Testis (tissue), 3 donors: ENCODE measurements around the gene NUFIP1. TPM values are rescaled to one million over a fixed set of nuclear protein-coding genes. Genes with fewer than 3 reads are reported as not detected.
A peak's percentile ranks its signal among the peaks of the same experiment; 100 is the strongest.

ENCODE experiments used
- DNase-seq: peaks from one replicate; pipeline ENCODE4 v3.0.0-alpha.2; 2019
- H3K27ac ChIP-seq, 2 donors: fragments of 200-600 bp; sonication (generic); one replicate each; pipeline ENCODE4 v1.5.1; 2019
- H3K27me3 ChIP-seq: fragments of 200-600 bp; sonication (generic); one replicate; pipeline ENCODE4 v1.5.1; 2019
- H3K36me3 ChIP-seq: fragments of 200-600 bp; sonication (generic); one replicate; pipeline ENCODE4 v1.5.1; 2017; ENCODE audit warnings: low read depth; ENCODE audit errors: missing control alignments
- H3K4me1 ChIP-seq: fragments of 200-600 bp; sonication (generic); one replicate; pipeline ENCODE4 v1.5.1; 2019
- H3K4me3 ChIP-seq, 2 donors: fragments of 200-600 bp; sonication (generic); one replicate each; pipeline ENCODE4 v1.5.1; 2017 to 2019
- H3K9me3 ChIP-seq: fragments of 200-600 bp; sonication (generic); one replicate; pipeline ENCODE4 v1.5.1; 2017
- CTCF ChIP-seq, 3 experiments: fragments of 450-650 bp in 2 of 3; fragments of 200-600 bp in 1 of 3; sonication (generic) in 1 of 3; IDR thresholded peaks; one replicate each; pipeline ENCODE4 v1.5.1; 2016 to 2019; ENCODE audit warnings: antibody characterized with exemption in 3 of 3, mild to moderate bottlenecking in 2 of 3, moderate library complexity in 1 of 3
- POLR2A ChIP-seq: fragments of 450-650 bp; IDR thresholded peaks from one replicate; pipeline ENCODE4 v1.6.1; 2017; ENCODE audit warnings: antibody characterized with exemption, mild to moderate bottlenecking, moderate library complexity
- WGBS, 2 donors: methylation state at CpG; one replicate each; pipeline ENCODE4 v1.1.5; 2018; 5-methylcytosine and 5-hydroxymethylcytosine counted together
- intact Hi-C: fragments of 100-400 bp; cut with DNase I; formaldehyde crosslinking; loops from one replicate; pipeline ENCODE4 v1.15.1; 2023; ENCODE audit warnings: low total_unique reads
- polyA plus RNA-seq: library from polyadenylated mRNA; stranded (reverse); fragments of 350-450 nt; fragmentation: Illumina TruSeq; extraction: RNeasy Lipid Tissue Mini Kit (QIAGEN cat#74804); gene quantifications from one replicate; pipeline ENCODE4 v1.2.3, GENCODE V29; 2014; ENCODE audit warnings: low read depth, low replicate concordance; ENCODE audit not compliant: insufficient read depth
- total RNA-seq, 2 donors: library from RNA; depleted of rRNA; stranded (reverse); fragments of >200 nt; gene quantifications; one replicate each; pipeline ENCODE4 v1.2.3, GENCODE V29; 2016

The NUFIP1 gene
- total and polyA plus RNA-seq, 3 donors from 2014 or later: 7.6 to 8.3 (median 7.9) TPM

GRCh38 chr13:44978328-44978727 lies 10.9 kb downstream of the NUFIP1 start:
- no peaks in the 10 kb centered on the region for H3K27me3 ChIP-seq
- WGBS, 2 donors: 97 to 100% methylated on average over 1 of the region's 1 CpG
- no peaks in the 10 kb centered on the region for H3K9me3 ChIP-seq
- no peak for DNase-seq
- H3K4me1 ChIP-seq: no peaks in the 10 kb centered on the region
- H3K36me3 ChIP-seq: no peaks in the 10 kb centered on the region
- intact Hi-C loops: loop anchor here (10.0 kb wide), 1 partner anchor 504 kb away; no protein-coding TSS in a partner anchor
- TF ChIP-seq POLR2A (no peak), CTCF (IDR thresholded peaks at IDR 0.05) (peak in 1 of 3 experiments; percentile 30)
- H3K4me3 ChIP-seq: no peak overlapping the region
- no peak overlapping the region for H3K27ac ChIP-seq

DNA sequence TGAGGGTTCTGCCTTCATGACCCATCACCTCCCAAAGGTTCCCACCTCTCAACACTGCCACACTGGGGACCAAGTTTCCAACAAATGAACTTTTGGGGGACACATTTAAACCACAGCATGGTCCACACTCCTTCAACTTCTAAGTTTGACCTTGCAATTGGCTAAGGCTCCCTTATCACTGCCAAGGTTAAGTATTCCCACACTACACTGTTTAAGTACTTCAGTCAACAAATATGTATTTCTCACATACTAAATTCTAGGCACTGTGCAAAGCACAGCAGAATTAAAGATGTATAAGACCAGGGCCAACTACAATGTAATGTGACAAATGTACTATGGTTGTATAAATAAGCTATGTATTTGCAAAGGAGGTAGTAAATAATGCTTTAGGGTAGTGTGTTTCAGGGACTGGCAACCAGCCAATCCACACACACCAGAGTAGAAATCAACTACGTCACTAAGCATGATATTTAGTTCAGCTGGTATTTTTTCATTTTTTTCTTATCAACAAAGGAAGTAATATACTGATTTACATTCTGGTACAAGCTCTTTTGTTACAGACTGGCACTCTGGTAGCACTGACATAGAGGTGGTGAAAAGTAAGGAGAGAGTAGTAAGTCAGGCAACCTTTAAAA lies 12.2 kb downstream of the NUFIP1 start:
- H3K36me3 ChIP-seq: no peaks in the 10 kb centered on the region
- H3K9me3 ChIP-seq: no peaks in the 10 kb centered on the region
- H3K4me1 ChIP-seq: no peaks in the 10 kb centered on the region
- TF ChIP-seq CTCF (IDR thresholded peaks at IDR 0.05) (no peak), POLR2A (no peak)
- intact Hi-C loops: loop anchor here (10.0 kb wide), 1 partner anchor 502 kb away; no protein-coding TSS in a partner anchor
- no peak overlapping the region for H3K27ac ChIP-seq
- DNase-seq: no peak
- H3K4me3 ChIP-seq: no peak overlapping the region
- H3K27me3 ChIP-seq: no peaks in the 10 kb centered on the region
- 50 to 81% methylated on average over 1 of the region's 1 CpG for WGBS, 2 donors

- no peak overlapping the region for H3K4me3 ChIP-seq
- 80 to 89% methylated on average over 3 of the region's 3 CpGs for WGBS, 2 donors
- no peaks in the 10 kb centered on the region for H3K36me3 ChIP-seq
- H3K27ac ChIP-seq: no peak overlapping the region
- intact Hi-C loops: loop anchor here (10.0 kb wide), 1 partner anchor 501 kb away; no protein-coding TSS in a partner anchor
- no peaks in the 10 kb centered on the region for H3K9me3 ChIP-seq
- no peak for TF ChIP-seq POLR2A
- TF ChIP-seq CTCF (IDR thresholded peaks at IDR 0.05): no peak
- no peaks in the 10 kb centered on the region for H3K4me1 ChIP-seq
- no peaks in the 10 kb centered on the region for H3K27me3 ChIP-seq
- no peak for DNase-seq
Observed at GRCh38 chr13:44976196-44976595, 13.1 kb downstream of the NUFIP1 start.

- WGBS, 2 donors: 69 to 77% methylated on average over 9 of the region's 9 CpGs
- H3K36me3 ChIP-seq: no peaks in the 10 kb centered on the region
- H3K4me3 ChIP-seq: no peak overlapping the region
- H3K9me3 ChIP-seq: no peaks in the 10 kb centered on the region
- no peaks in the 10 kb centered on the region for H3K27me3 ChIP-seq
- H3K4me1 ChIP-seq: peaks cover 3% of the 10 kb centered on the region
- DNase-seq: peak; percentile 35
- TF ChIP-seq CTCF (IDR thresholded peaks at IDR 0.05): no peak
- intact Hi-C loops: loop anchor here (10.0 kb wide), 1 partner anchor 499 kb away; no protein-coding TSS in a partner anchor
- no peak overlapping the region for H3K27ac ChIP-seq
Observed at GRCh38 chr13:44974056-44974793, 15.0 kb downstream of the NUFIP1 start.
